Measurements from ENCODE around the gene BMP2K.

Gene BMP2K

DNA sequence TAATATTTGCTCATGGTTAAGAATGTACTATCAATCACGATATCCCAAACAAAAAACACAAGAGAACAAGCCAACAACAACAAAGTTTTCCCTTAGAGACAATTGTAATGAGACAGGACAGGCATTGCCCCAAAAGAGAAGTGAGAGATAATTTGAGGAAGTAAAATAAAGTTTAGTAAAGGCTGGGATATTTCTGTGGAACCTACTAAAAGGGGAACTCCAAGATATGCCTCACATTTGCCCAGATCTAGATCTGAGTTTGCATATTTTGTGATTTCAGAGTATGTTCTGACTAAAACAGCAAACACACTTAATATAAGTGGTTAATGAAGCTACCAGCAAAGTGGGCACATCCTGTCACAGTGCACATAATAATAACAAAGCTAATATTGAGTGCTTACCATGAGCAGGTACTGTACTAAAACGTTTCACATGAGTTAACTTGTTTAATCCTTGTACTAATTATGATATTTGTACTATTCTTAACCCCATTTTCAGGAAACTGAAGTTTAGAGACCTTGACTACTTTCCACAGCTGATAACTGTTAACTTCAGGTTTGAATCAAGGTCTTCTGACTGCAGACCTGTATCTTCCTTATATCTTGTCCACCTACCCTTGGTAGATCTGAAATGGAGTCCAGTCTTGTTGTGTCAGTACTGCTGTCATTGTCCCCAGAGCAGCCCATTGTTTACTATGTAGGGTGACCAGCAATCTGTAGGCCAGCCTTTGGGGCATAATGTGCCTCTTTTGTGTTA lies 26.0 kb upstream of the BMP2K start:
- no peak for DNase-seq
- no peak overlapping the region for H3K4me3 ChIP-seq
- H3K27ac ChIP-seq, result no peak overlapping the region
- H3K27me3 ChIP-seq, result no peaks in the 10 kb centered on the region
- intact Hi-C loops (cut with DNase I; ENCODE audit: low total_unique reads), result no loop called here
- no peaks in the 10 kb centered on the region for H3K4me1 ChIP-seq
- H3K9me3 ChIP-seq, result no peaks in the 10 kb centered on the region
- TF ChIP-seq CTCF (IDR thresholded peaks at IDR 0.05), result no peak
- no peaks in the 10 kb centered on the region for H3K36me3 ChIP-seq

- Histone ChIP-seq H3K9me3 (no peaks in the 10 kb centered on the region), H3K27me3 (no peaks in the 10 kb centered on the region), H3K27ac (no peak overlapping the region), H3K36me3 (no peaks in the 10 kb centered on the region), H3K4me1 (no peaks in the 10 kb centered on the region), H3K4me3 (no peak overlapping the region)
- DNase-seq, result no peak
- TF ChIP-seq CTCF (IDR thresholded peaks at IDR 0.05), result no peak
- intact Hi-C loops (cut with DNase I; ENCODE audit: low total_unique reads), result no loop called here
Observed at GRCh38 chr4:78753091-78753490, 23.1 kb upstream of the BMP2K start.

GRCh38 chr4:78754872-78755271 lies 21.3 kb upstream of the BMP2K start:
- H3K27ac ChIP-seq, result no peak overlapping the region
- TF ChIP-seq CTCF (IDR thresholded peaks at IDR 0.05), result no peak
- DNase-seq, result no peak
- no peaks in the 10 kb centered on the region for H3K36me3 ChIP-seq
- intact Hi-C loops (cut with DNase I; ENCODE audit: low total_unique reads), result no loop called here
- no peak overlapping the region for H3K4me3 ChIP-seq
- no peaks in the 10 kb centered on the region for H3K9me3 ChIP-seq
- no peaks in the 10 kb centered on the region for H3K27me3 ChIP-seq
- H3K4me1 ChIP-seq, result no peaks in the 10 kb centered on the region

GRCh38 chr4:78756137-78756536 lies 20.0 kb upstream of the BMP2K start:
- no peak for DNase-seq
- no peak overlapping the region for H3K4me3 ChIP-seq
- H3K36me3 ChIP-seq, result no peaks in the 10 kb centered on the region
- intact Hi-C loops (cut with DNase I; ENCODE audit: low total_unique reads), result no loop called here
- H3K9me3 ChIP-seq, result no peaks in the 10 kb centered on the region
- no peak overlapping the region for H3K27ac ChIP-seq
- no peaks in the 10 kb centered on the region for H3K4me1 ChIP-seq
- no peak for TF ChIP-seq CTCF (IDR thresholded peaks at IDR 0.05)
- no peaks in the 10 kb centered on the region for H3K27me3 ChIP-seq

DNA sequence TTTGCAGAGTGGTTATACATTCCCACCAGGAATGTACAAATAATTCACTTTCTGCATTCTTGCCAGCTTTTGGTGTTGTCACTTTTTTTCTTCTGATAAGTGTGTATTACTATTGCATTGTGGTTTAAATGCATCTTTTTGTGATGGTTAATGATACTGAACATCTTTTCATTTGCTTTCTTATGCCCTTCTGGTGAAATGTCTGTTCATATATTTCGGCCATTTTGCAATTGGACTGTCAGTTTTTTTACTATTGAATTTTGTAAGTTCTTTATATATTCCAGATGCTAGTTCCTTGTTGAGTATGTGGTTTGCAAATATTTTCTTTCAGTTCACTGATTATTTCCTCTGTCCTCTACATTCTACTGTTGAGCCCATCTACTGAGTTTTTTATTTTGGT lies 19.4 kb upstream of the BMP2K start:
- no peaks in the 10 kb centered on the region for H3K36me3 ChIP-seq
- H3K27me3 ChIP-seq, result no peaks in the 10 kb centered on the region
- no peak for DNase-seq
- no peaks in the 10 kb centered on the region for H3K9me3 ChIP-seq
- no peak overlapping the region for H3K4me3 ChIP-seq
- intact Hi-C loops (cut with DNase I; ENCODE audit: low total_unique reads), result no loop called here
- H3K27ac ChIP-seq, result no peak overlapping the region
- no peaks in the 10 kb centered on the region for H3K4me1 ChIP-seq
- no peak for TF ChIP-seq CTCF (IDR thresholded peaks at IDR 0.05)

- H3K27ac ChIP-seq, result no peak overlapping the region
- intact Hi-C loops (cut with DNase I; ENCODE audit: low total_unique reads), result no loop called here
- H3K4me1 ChIP-seq, result no peaks in the 10 kb centered on the region
- no peak overlapping the region for H3K4me3 ChIP-seq
- H3K9me3 ChIP-seq, result no peaks in the 10 kb centered on the region
- no peaks in the 10 kb centered on the region for H3K36me3 ChIP-seq
- DNase-seq, result no peak
- no peak for TF ChIP-seq CTCF (IDR thresholded peaks at IDR 0.05)
- H3K27me3 ChIP-seq, result no peaks in the 10 kb centered on the region
Observed at GRCh38 chr4:78757574-78757973, 18.6 kb upstream of the BMP2K start.

Data from tibial artery (tissue), 4 donors.